BLaER1 treated with 17β-estradiol and CSF1 and Interleukin-3, amounts not matched to agents 10 nM and 100 nM (cell line): ENCODE measurements around the gene OLA1.

Experiments
- H3K27ac ChIP-seq, 11 experiments: shearing (Covaris generic); formaldehyde crosslinking; 2 replicates each; pipeline ENCODE4 v1.8.1; 2022
- H3K27me3 ChIP-seq, 11 experiments: shearing (Covaris generic); formaldehyde crosslinking; 2 replicates each; pipeline ENCODE4 v1.8.1; 2022
- H3K36me3 ChIP-seq, 11 experiments: shearing (Covaris generic); formaldehyde crosslinking; 2 replicates each; pipeline ENCODE4 v1.8.1; 2022
- H3K4me1 ChIP-seq, 10 experiments: shearing (Covaris generic); formaldehyde crosslinking; 2 replicates each; pipeline ENCODE4 v1.8.1; 2022
- H3K4me2 ChIP-seq, 11 experiments: shearing (Covaris generic); formaldehyde crosslinking; 2 replicates each; pipeline ENCODE4 v1.8.1; 2022
- H3K4me3 ChIP-seq, 10 experiments: shearing (Covaris generic); formaldehyde crosslinking; 2 replicates each; pipeline ENCODE4 v1.8.1; 2022
- H3K9ac ChIP-seq, 11 experiments: shearing (Covaris generic); formaldehyde crosslinking; 2 replicates each; pipeline ENCODE4 v1.8.1; 2022
- H3K9me3 ChIP-seq, 11 experiments: shearing (Covaris generic); formaldehyde crosslinking; replicated peaks in 1 of 11; 2 replicates each; pipeline ENCODE4 v1.8.1; 2022
- H4K20me1 ChIP-seq, 11 experiments: shearing (Covaris generic); formaldehyde crosslinking; 2 replicates each; pipeline ENCODE4 v1.8.1; 2022
- Cebpa-rat ChIP-seq, 11 experiments: shearing (Covaris generic); IDR thresholded peaks; 2 replicates each; pipeline ENCODE4 v1.8.1; 2022

OLA1 gene

GRCh38 chr2:174240097-174240496 is 8.2 kb downstream of the OLA1 start:
- no peaks in the 10 kb centered on the region; a peak in 1 of 22 replicates for H3K9me3 ChIP-seq
- no peak for TF ChIP-seq Cebpa-rat (IDR thresholded peaks at IDR 0.05)
- no peaks in the 10 kb centered on the region for H3K27me3 ChIP-seq
- H3K36me3 ChIP-seq, result peaks cover 45 to 97% (median 77%) of the 10 kb centered on the region in 11 experiments
- H3K27ac ChIP-seq, result no peak overlapping the region
- H3K4me1 ChIP-seq, result peaks cover 0 to 7% (median 0%) of the 10 kb centered on the region in 10 experiments; a peak in 6 of 20 replicates
- no peak overlapping the region for H3K4me2 ChIP-seq
- H3K9ac ChIP-seq, result no peak overlapping the region
- H3K4me3 ChIP-seq, result no peak overlapping the region
- H4K20me1 ChIP-seq, result peaks cover 12 to 100% (median 96%) of the 10 kb centered on the region in 11 experiments; a peak in 20 of 22 replicates

DNA sequence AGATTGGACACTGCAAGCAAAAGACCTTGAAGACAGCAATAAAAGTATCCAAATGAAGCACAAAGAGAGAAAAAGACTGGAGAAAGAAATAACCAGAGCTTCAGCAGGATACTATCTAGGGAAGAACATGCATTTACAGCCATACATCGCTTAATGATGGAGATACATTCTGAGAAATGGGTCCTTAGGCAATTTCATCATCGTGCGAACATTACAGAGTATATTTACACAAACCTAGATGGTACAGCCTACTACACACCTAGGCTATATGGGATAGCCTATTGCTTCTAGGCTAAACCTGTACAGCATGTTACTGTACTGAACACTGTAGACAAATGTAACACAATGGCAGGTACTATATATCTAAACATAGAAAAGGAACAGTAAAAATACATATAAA is 11.9 kb downstream of the OLA1 start:
- H3K27me3 ChIP-seq, result no peaks in the 10 kb centered on the region
- H3K9ac ChIP-seq, result no peak overlapping the region
- peaks cover 20 to 91% (median 59%) of the 10 kb centered on the region in 11 experiments; a peak in 21 of 22 replicates for H3K36me3 ChIP-seq
- no peak overlapping the region for H3K27ac ChIP-seq
- H4K20me1 ChIP-seq, result peaks cover 12 to 100% (median 97%) of the 10 kb centered on the region in 11 experiments; a peak in 20 of 22 replicates
- no peak overlapping the region for H3K4me3 ChIP-seq
- peaks cover 0 to 19% (median 3%) of the 10 kb centered on the region in 11 experiments; a peak in 9 of 22 replicates for H3K9me3 ChIP-seq
- TF ChIP-seq Cebpa-rat (IDR thresholded peaks at IDR 0.05), result no peak
- peaks cover 0 to 26% (median 13%) of the 10 kb centered on the region in 10 experiments; a peak in 15 of 20 replicates for H3K4me1 ChIP-seq
- H3K4me2 ChIP-seq, result no peak overlapping the region

DNA sequence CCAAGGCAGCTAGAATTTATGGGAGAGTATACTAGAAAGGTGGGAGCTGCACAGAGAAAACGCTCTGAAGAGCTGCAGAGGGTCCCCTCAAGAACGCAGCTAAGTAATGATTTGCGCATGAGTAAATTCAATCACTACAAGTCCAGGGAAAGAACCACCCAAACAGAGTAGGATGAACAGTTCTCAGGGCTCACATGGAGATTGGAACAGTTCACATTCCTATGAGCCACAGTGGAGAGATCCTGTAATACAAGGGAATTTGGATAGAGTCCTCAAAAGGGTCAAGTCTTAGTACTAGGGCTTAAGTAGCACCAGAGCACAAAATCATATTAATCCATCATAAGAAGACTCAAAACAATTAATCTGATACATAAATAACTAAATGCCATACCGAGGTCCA is 12.7 kb downstream of the OLA1 start:
- Histone ChIP-seq H3K4me1 (peaks cover 0 to 26% (median 13%) of the 10 kb centered on the region in 10 experiments; a peak in 15 of 20 replicates), H3K27ac (no peak overlapping the region), H3K27me3 (no peaks in the 10 kb centered on the region), H3K4me3 (no peak overlapping the region), H3K9me3 (peaks cover 0 to 19% (median 3%) of the 10 kb centered on the region in 11 experiments; a peak in 9 of 22 replicates), H3K9ac (no peak overlapping the region), H3K4me2 (no peak overlapping the region), H3K36me3 (peaks cover 20 to 86% (median 57%) of the 10 kb centered on the region in 11 experiments; a peak in 21 of 22 replicates), H4K20me1 (peaks cover 12 to 100% (median 96%) of the 10 kb centered on the region in 11 experiments; a peak in 20 of 22 replicates)
- TF ChIP-seq Cebpa-rat (IDR thresholded peaks at IDR 0.05), result no peak

DNA sequence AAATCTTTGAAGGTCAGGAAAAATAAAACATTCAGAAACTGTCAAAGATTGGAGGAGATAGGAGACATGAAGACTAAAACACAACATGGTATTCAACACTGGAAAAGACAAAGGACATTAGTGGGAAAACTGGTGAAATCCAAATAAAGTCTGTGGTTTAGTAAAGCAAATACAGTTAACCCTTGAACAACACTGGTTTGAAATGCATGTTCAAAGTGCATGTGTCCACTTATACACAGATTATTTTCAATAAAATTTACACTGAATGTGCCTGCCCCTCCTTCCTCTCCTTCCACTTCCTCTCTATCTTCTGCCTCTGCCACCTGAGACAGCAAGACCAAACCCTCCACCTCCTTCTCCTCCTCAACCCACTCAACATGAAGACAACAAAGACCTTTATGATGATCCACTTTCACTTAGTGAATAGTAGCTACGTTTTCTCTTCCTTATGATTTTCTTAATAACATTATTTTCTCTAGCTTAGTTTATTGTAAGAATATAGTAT is 14.5 kb downstream of the OLA1 start:
- H3K9me3 ChIP-seq, result peaks cover 0 to 19% (median 3%) of the 10 kb centered on the region in 11 experiments; a peak in 9 of 22 replicates
- no peaks in the 10 kb centered on the region for H3K27me3 ChIP-seq
- peaks cover 28 to 87% (median 60%) of the 10 kb centered on the region in 11 experiments for H3K36me3 ChIP-seq
- H3K4me2 ChIP-seq, result peak overlapping the region in 4 of 11 experiments; percentile 15 to 35 (median 26); a peak in 2 of 22 replicates
- H4K20me1 ChIP-seq, result peaks cover 5 to 100% (median 86%) of the 10 kb centered on the region in 11 experiments; a peak in 20 of 22 replicates
- H3K9ac ChIP-seq, result no peak overlapping the region
- no peak for TF ChIP-seq Cebpa-rat (IDR thresholded peaks at IDR 0.05)
- peaks cover 0 to 26% (median 13%) of the 10 kb centered on the region in 10 experiments; a peak in 15 of 20 replicates for H3K4me1 ChIP-seq
- H3K4me3 ChIP-seq, result no peak overlapping the region
- no peak overlapping the region for H3K27ac ChIP-seq

GRCh38 chr2:174227748-174228147 is 20.6 kb downstream of the OLA1 start:
- H3K36me3 ChIP-seq, result peaks cover 61 to 88% (median 72%) of the 10 kb centered on the region in 11 experiments

DNA sequence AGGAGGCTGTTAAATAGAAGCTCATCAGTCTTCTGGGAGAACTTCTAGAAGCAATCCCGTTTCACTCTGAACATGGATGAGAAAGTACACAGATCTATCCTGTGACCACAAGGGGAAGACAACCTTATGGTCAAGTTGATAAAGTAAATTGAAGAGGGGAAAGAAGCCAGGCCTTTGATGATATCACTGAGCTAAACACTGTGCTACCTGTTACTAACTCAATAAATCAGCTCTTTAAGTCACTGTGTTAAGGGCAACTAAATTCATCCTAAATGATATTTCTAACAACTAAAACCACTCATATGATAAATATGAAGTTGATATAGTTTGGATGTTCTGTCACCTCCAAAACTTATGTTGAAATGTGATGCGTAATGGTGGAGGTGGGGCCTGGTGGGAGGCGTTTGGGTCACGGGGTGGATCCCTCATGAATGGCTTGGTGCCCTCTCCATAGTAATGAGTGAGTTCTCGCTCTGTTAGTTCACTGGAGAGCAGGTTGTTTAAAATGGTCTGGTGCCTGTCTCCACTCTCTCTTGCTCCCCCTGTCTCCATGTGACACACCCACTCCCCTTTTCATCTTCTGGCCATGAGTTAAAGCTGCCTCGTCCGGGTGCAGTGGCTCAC is 23.6 kb downstream of the OLA1 start:
- no peak overlapping the region for H3K27ac ChIP-seq
- H3K9me3 ChIP-seq, result peaks cover 0 to 9% (median 7%) of the 10 kb centered on the region in 11 experiments; a peak in 10 of 22 replicates
- no peak for TF ChIP-seq Cebpa-rat (IDR thresholded peaks at IDR 0.05)
- no peaks in the 10 kb centered on the region for H3K4me1 ChIP-seq
- peaks cover 84 to 99% (median 93%) of the 10 kb centered on the region in 11 experiments for H3K36me3 ChIP-seq
- no peaks in the 10 kb centered on the region for H3K27me3 ChIP-seq
- no peak overlapping the region for H3K9ac ChIP-seq
- H3K4me3 ChIP-seq, result no peak overlapping the region
- peaks cover 0 to 75% (median 24%) of the 10 kb centered on the region in 11 experiments; a peak in 14 of 22 replicates for H4K20me1 ChIP-seq
- H3K4me2 ChIP-seq, result no peak overlapping the region

More at GRCh38 chr2:174227748-174228147, 20.6 kb downstream of the OLA1 start:
- TF ChIP-seq Cebpa-rat (IDR thresholded peaks at IDR 0.05), result no peak
- no peak overlapping the region for H3K27ac ChIP-seq
- peaks cover 0 to 6% (median 3%) of the 10 kb centered on the region in 10 experiments; a peak in 7 of 20 replicates for H3K4me1 ChIP-seq
- H3K4me2 ChIP-seq, result no peak overlapping the region
- no peaks in the 10 kb centered on the region for H3K27me3 ChIP-seq
- no peak overlapping the region for H3K4me3 ChIP-seq
- peaks cover 0 to 11% (median 7%) of the 10 kb centered on the region in 11 experiments; a peak in 10 of 22 replicates for H3K9me3 ChIP-seq
- peaks cover 0 to 78% (median 37%) of the 10 kb centered on the region in 11 experiments; a peak in 16 of 22 replicates for H4K20me1 ChIP-seq
- no peak overlapping the region for H3K9ac ChIP-seq

DNA sequence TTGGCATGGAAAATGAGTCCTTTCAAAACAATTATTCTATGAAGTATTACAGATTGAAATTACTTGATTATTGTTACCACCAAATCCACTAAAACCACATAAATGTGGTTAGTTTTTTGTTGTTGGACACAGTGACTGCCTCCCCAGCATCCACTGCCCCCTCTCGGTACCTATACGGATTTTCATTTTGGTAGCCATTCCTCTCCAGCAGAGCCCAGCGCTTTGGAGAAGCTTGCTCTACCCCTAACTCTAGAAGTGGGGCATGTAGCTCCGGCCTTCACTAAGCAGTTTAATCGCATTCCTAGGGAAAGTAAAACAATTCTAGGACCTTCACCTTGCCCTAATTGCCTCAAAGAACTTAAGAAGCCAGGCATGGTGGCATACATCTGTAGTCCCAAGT is 24.2 kb downstream of the OLA1 start:
- no peaks in the 10 kb centered on the region for H3K27me3 ChIP-seq
- TF ChIP-seq Cebpa-rat (IDR thresholded peaks at IDR 0.05), result no peak
- no peak overlapping the region for H3K4me3 ChIP-seq
- no peak overlapping the region for H3K27ac ChIP-seq
- no peak overlapping the region for H3K4me2 ChIP-seq
- H3K9ac ChIP-seq, result no peak overlapping the region
- peaks cover 82 to 99% (median 91%) of the 10 kb centered on the region in 11 experiments for H3K36me3 ChIP-seq
- H4K20me1 ChIP-seq, result peaks cover 0 to 75% (median 26%) of the 10 kb centered on the region in 11 experiments; a peak in 15 of 22 replicates
- peaks cover 0 to 9% (median 7%) of the 10 kb centered on the region in 11 experiments; a peak in 10 of 22 replicates for H3K9me3 ChIP-seq
- no peaks in the 10 kb centered on the region for H3K4me1 ChIP-seq

DNA sequence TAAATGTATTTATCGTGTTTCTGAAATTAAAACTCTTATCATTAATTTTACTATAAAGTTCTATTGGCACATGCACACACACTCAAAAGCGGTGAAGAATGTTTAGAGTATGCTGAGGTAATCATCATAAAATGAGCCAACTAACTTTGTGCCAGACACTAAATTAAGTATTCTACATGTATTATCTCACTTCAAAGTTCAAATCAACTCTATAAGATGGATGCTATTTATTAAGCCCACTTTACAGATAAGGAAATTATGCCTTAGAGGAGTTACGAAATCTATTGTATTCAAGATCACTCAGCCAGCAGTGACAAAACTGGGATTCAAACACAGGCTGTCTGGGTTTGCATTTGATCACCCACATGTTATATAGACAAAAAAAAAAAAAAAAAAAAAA is 24.9 kb downstream of the OLA1 start:
- Histone ChIP-seq H3K4me3 (no peak overlapping the region), H3K9me3 (peaks cover 0 to 9% (median 7%) of the 10 kb centered on the region in 11 experiments; a peak in 9 of 22 replicates), H3K4me1 (no peaks in the 10 kb centered on the region), H4K20me1 (peaks cover 0 to 75% (median 27%) of the 10 kb centered on the region in 11 experiments; a peak in 15 of 22 replicates), H3K27ac (no peak overlapping the region), H3K4me2 (no peak overlapping the region), H3K27me3 (no peaks in the 10 kb centered on the region), H3K9ac (no peak overlapping the region), H3K36me3 (peaks cover 77 to 98% (median 87%) of the 10 kb centered on the region in 11 experiments)
- TF ChIP-seq Cebpa-rat (IDR thresholded peaks at IDR 0.05), result no peak

- Histone ChIP-seq H3K4me3 (no peak overlapping the region), H3K27me3 (no peaks in the 10 kb centered on the region), H3K9ac (no peak overlapping the region), H3K4me2 (no peak overlapping the region), H3K36me3 (peaks cover 66 to 98% (median 83%) of the 10 kb centered on the region in 11 experiments), H3K9me3 (peaks cover 0 to 8% (median 7%) of the 10 kb centered on the region in 11 experiments; a peak in 9 of 22 replicates), H3K4me1 (no peaks in the 10 kb centered on the region), H4K20me1 (peaks cover 0 to 80% (median 37%) of the 10 kb centered on the region in 11 experiments; a peak in 15 of 22 replicates), H3K27ac (no peak overlapping the region)
- no peak for TF ChIP-seq Cebpa-rat (IDR thresholded peaks at IDR 0.05)
Measured at GRCh38 chr2:174222154-174222553, 26.2 kb downstream of the OLA1 start.
